GM12892 (cell line): Measurements from ENCODE around the gene EML6.

Experiments
- DNase-seq: peaks from one replicate; pipeline ENCODE4 v3.0.0; 2011; ENCODE audit not compliant: insufficient read length
- FAIRE-seq: peaks from 2 replicates; lab custom pipeline; 2011; peaks lifted over from hg19 to GRCh38; lab: Jason Lieb, UNC
- POLR2A ChIP-seq: IDR thresholded peaks from 2 replicates; pipeline ENCODE4 v1.6.1; 2011; ENCODE audit warnings: low read depth, low read length, control low read depth
- POLR2AphosphoS5 ChIP-seq: IDR thresholded peaks from 2 replicates; pipeline ENCODE4 v1.6.1; 2011; ENCODE audit warnings: low read depth, low read length, control low read depth
- TAF1 ChIP-seq: IDR thresholded peaks from 2 replicates; pipeline ENCODE4 v1.6.1; 2011; ENCODE audit warnings: low read depth, mild to moderate bottlenecking, control low read depth, low read length, borderline replicate concordance

The EML6 gene

GRCh38 chr2:54945391-54946219 is 222.1 kb downstream of the EML6 start:
- TF ChIP-seq TAF1, result no peak
- TF ChIP-seq POLR2AphosphoS5, result no peak
- TF ChIP-seq POLR2A, result no peak
- no peak for DNase-seq
- FAIRE-seq, result no peak

GRCh38 chr2:54946220-54946805 is 222.9 kb downstream of the EML6 start:
- no peak for FAIRE-seq
- no peak for DNase-seq
- no peak for TF ChIP-seq POLR2A
- TF ChIP-seq POLR2AphosphoS5, result no peak
- TF ChIP-seq TAF1, result no peak

- DNase-seq, result no peak
- TF ChIP-seq POLR2AphosphoS5, result no peak
- FAIRE-seq, result no peak
Measured at GRCh38 chr2:54947136-54947535, 223.7 kb downstream of the EML6 start.

- DNase-seq (no peak), FAIRE-seq (no peak)
- no peak for TF ChIP-seq TAF1
- TF ChIP-seq POLR2A, result no peak
- TF ChIP-seq POLR2AphosphoS5, result no peak
Measured at GRCh38 chr2:54947646-54948045, 224.2 kb downstream of the EML6 start.

GRCh38 chr2:54948120-54948519 is 224.7 kb downstream of the EML6 start:
- FAIRE-seq, result no peak

DNA sequence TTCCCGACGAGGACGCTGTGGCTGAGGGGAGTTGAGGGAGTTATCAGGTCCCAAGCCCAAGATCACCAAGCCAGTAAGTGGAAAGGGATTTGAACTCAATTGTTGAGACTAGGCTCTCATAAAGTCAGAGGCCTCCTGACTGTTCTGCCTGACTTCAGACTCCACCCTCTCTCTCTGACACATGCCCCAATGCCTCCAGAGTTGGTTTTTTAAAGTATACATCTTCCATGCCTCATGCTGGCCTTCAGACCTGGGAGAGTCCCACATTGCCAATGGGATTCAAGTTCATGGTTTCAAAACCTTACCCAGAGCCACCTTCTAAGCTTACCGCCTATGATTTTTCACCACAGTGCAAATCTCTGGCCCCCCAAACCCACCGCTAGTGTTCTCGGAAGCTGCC is 226.0 kb downstream of the EML6 start:
- FAIRE-seq (no peak), DNase-seq (no peak)
- no peak for TF ChIP-seq TAF1
- no peak for TF ChIP-seq POLR2AphosphoS5
- no peak for TF ChIP-seq POLR2A

More at GRCh38 chr2:54948120-54948519, 224.7 kb downstream of the EML6 start:
- DNase-seq, result no peak
- TF ChIP-seq POLR2AphosphoS5, result no peak
- no peak for TF ChIP-seq POLR2A
- no peak for TF ChIP-seq TAF1

GRCh38 chr2:54950811-54951210 is 227.3 kb downstream of the EML6 start:
- DNase-seq (no peak), FAIRE-seq (no peak)
- TF ChIP-seq POLR2A, result no peak
- TF ChIP-seq TAF1, result no peak
- no peak for TF ChIP-seq POLR2AphosphoS5

DNA sequence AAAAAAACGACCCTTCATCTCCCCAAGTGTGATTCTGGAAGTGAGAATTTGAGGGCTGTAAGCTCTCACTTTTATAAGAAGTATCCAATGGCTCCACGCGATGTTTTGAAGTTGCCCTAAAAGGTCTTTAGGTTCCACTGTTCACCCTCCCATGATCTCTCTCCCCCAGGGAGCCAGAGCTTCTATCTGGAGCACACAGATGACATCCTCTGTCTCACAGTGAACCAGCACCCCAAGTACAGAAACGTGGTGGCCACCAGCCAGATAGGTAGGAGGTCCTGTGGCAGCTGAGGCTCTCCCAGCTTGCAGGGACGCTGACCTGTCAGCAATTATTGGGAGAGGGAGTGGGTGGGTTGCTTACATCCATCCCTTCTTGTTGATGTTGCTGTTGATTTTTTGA is 229.0 kb downstream of the EML6 start:
- FAIRE-seq (no peak), DNase-seq (no peak)
- TF ChIP-seq POLR2A (no peak), TAF1 (no peak), POLR2AphosphoS5 (no peak)

DNA sequence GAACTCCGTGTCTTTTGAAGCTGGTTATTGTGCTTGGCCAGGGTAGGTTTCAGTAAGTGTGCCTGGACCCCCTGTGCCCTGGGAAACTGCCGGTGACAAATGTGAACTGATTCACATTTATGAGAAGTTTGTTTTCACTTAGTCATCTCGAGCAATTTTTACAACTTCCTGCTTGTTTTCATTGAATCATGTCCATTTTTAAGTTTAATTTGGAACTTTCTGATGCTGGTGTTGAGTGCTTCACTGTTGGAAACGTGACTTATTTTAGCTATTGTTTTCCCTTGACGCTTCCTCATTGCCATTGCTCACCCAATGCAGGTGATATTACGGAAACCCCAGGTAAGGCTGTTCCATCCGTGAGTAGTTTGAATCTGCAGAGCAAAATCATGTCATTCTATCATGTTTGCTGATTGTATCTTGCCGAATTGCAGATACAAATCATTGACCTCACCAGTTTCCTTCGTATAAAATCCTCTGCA is 229.6 kb downstream of the EML6 start:
- FAIRE-seq (no peak), DNase-seq (no peak)
- TF ChIP-seq POLR2AphosphoS5, result no peak
- TF ChIP-seq TAF1, result no peak
- TF ChIP-seq POLR2A, result no peak

GRCh38 chr2:54954158-54954557 is 230.7 kb downstream of the EML6 start:
- no peak for DNase-seq
- FAIRE-seq, result no peak
- no peak for TF ChIP-seq POLR2A
- no peak for TF ChIP-seq POLR2AphosphoS5
- no peak for TF ChIP-seq TAF1

- DNase-seq, result no peak
- no peak for FAIRE-seq
Measured at GRCh38 chr2:54954705-54955357, 231.4 kb downstream of the EML6 start.

More at GRCh38 chr2:54954705-54955357, 231.4 kb downstream of the EML6 start:
- TF ChIP-seq POLR2A (no peak), TAF1 (no peak)
